HG03280 (cell line): ENCODE measurements around the gene KIF13A.
A peak's percentile ranks its signal among the peaks of the same experiment; 100 is the strongest.
"Not testable (repeated sequence)": the region's sequence is repeated elsewhere in the genome, so short reads cannot be mapped to it uniquely, and the experiment has no call there.

Experiments used
- ATAC-seq: cut with Tn5 transposase; IDR thresholded peaks from one replicate; pipeline ENCODE4 v1.9.1; 2021; ENCODE audit warnings: mild to moderate bottlenecking, moderate library complexity; ENCODE audit not compliant: unreplicated experiment

Gene KIF13A

DNA sequence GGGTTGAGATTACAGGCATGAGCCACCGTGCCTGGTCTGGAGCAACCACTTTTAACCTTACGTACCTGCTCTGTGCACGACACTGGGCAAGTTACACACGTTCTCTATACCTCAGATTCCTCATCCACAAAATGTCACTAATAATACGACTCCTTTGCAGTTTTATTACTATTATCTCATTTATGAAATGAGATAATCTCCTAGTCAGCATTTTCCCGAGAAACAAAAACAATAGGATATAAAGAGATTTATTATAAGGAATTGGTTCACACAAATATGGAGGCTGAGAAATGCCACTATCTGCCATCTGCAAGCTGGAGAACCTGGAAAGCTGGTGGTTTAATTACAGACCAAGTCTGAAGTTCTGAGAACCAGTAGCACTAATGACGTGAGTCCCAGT lies 12.0 kb upstream of the KIF13A start:
- no peak for ATAC-seq

DNA sequence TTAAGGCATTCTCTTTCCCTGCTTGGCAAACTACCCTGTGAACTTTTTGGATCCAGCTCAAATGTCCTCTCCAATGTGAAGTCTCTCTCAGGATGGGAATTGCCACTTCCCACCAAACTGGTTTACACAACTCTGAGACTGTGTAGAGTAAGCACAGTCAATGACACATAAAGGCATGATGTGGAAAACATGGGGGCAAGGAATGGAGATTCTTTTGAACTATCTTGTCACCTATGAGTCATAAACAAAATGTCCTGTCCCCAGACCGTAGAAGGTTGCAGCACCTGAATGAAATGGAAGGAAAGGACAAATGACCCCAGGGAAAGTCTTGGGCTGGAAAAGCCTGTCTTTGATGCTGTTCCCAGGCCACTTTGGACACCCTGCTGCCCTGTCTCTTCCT lies 11.0 kb upstream of the KIF13A start:
- no peak for ATAC-seq

DNA sequence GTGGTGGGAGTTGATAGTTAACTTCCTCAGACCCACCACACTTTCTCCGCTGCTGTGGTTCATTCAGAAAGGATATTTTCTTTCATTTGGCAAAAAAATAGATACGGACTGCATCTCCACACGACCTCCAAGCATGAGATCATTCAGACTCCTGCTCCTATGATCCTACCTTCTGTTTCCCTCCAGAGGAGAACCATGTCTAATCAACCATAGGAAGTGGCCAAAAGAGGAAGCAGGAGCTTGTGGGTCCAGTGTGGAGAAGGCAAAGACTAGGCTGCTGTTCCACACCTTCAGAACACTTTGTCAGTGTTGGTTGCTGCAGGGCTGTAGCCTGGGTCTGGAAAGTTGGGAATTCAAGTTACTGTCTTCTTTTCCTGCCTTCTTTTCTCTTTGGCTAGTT lies 10.6 kb upstream of the KIF13A start:
- ATAC-seq: no peak

- no peak for ATAC-seq
Observed at GRCh38 chr6:17995414-17995813, 8.0 kb upstream of the KIF13A start.

GRCh38 chr6:17994019-17994418 lies 6.6 kb upstream of the KIF13A start:
- no peak for ATAC-seq

- no peak for ATAC-seq
Observed at GRCh38 chr6:17988422-17988944, 1.0 kb upstream of the KIF13A start.

- peak; percentile 59 for ATAC-seq
Observed at GRCh38 chr6:17987697-17988421, 424 bp upstream of the KIF13A start.

DNA sequence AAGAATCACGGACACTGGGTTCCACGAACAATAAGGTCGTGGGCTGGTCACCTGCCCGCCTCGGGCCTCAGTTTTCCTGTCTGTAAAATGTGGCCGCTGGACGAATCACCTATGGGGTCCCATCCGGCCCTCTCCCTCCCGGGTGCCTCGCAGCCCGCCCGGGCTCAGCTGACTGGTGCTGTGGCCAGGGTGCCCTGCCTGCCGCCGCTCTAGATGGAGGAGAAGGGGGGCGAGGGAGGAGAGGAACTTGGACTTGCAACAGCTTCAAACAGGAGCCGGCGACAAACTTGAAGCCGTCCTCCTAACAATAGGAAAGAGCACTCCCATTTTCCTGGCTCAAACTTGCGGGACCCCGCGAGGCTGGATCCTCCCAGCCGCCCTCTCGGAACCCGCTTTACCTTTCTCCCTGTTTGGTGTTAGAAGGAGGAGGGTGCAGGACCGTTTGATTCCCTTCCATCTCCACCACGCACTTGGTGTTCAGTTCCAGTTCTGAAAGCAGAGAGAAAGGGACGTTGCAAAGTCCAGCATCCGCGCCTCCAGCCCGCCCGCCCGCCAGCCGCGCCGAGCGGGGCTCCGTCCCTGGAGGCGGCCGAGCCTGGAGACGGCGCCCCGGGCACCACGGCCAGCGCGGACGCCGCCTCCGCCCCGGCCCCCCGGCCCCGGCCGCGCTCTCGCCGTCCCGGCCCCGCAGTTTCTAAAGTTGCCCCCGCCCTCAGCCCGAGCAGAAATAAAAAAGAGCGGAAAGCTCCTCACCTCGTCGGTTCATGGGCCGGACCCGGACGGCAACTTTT lies 584 bp downstream of the KIF13A start:
- ATAC-seq: peak; percentile 21

DNA sequence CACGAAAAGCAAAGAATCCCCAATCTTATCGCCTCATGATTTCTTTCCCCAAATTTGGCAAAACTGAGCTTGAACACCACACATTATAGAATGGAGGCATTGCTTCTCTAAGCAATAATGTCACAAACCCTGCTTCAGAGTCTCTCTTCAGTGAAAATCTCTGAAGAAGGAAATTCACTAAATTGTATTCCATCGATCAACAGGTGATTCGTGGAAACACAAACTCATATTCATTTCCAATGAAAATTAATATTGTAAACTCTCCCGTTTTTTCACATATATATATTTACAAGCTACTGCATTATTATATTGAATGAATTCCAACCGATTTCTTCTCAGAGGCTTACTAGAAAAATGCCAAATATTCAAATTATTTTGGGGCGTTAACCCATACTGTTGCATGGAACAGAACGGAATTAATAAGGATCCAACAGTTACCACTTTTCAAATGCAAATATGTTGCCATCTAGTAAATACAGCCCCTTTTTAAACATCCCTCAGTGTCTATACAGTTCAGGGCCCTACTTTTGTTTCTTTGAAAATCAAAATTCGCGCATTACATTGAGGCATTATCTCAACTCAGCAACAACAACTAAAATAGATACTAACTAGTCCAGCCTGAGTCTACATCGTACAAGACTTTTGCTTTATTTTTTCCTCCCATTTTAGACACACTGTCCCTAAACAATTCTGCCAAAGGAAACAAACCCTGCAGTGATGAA lies 1.3 kb downstream of the KIF13A start:
- ATAC-seq: no peak

- ATAC-seq: no peak
Observed at GRCh38 chr6:17984812-17985670, 2.4 kb downstream of the KIF13A start.

GRCh38 chr6:17984399-17984798 lies 3.0 kb downstream of the KIF13A start:
- no peak for ATAC-seq

GRCh38 chr6:17983730-17984129 lies 3.7 kb downstream of the KIF13A start:
- ATAC-seq: no peak

DNA sequence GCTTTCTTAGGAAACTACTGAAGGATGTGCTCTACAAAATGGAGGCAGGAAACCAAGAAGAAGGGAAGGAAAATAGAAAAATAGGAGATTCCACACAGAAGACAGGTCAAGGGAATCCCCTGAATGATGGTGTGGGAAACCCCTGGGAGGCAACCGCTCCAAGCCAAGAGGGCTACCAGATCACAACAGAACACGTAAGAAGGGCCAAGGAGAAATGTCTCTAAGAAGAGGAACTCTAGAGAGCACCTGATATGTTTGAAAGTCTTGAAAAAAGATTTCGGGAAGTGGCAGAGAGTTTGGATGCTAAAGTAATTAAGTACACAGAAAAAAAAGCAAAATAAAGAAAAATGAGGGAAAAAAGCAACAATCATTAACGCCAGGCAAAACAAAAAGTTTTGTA lies 7.1 kb downstream of the KIF13A start:
- no peak for ATAC-seq

- ATAC-seq: no peak
Observed at GRCh38 chr6:17979479-17979878, 8.0 kb downstream of the KIF13A start.

DNA sequence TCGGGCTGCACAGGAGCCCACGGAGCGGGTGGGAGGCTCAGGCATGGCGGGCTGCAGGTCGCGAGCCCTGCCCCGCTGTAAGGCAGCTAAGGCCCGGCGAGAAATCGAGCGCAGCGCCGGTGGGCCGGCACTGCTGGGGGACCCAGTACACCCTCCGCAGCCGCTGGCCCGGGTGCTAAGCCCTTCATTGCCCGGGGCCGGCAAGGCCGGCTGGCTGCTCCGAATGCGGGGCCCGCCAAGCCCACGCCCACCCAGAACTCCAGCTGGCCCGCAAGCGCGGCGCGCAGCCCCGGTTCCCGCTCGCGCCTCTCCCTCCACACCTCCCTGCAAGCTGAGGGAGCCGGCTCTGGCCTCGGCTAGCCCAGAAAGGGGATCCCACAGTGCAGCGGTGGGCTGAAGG lies 11.2 kb downstream of the KIF13A start:
- not testable (repeated sequence) for ATAC-seq

GRCh38 chr6:17974570-17975368 lies 12.7 kb downstream of the KIF13A start:
- ATAC-seq: no peak

DNA sequence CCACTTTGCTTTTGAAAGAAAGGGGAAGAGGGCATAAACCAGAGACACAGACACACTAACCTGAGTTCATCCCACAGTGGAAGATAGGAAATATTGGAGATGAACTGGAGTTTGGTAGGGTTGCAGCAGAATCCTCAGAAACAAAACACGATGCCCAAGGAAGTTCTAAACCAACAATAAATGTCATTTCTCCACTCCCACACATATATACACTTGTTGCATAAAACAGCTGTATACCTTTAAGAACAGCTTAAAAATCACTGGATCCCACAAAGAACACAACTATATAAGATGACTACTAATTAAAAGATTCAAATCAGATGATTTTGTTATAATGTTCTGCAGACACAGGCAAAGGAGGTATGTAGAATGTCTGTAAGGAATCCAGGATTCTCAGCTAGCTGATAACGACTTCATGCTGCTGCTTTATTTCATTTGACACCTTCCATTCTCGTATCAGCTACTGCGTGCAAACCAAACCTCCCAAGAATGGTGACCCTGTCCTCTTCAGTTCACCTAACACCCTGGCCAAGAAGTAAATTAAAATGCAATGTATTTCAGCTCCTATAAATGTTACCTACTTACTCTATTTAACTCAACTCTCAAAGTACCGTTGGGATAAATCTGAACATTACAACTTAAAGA lies 14.3 kb downstream of the KIF13A start:
- no peak for ATAC-seq

GRCh38 chr6:17972074-17972952 lies 15.1 kb downstream of the KIF13A start:
- no peak for ATAC-seq
